ENCODE data around the gene CCDC174. TPM values are rescaled to one million over a fixed set of nuclear protein-coding genes. Genes with fewer than 3 reads are reported as not detected.

Gene CCDC174
- total and polyA plus RNA-seq, 2 donors (not counting 1 experiment from before 2014, with no cell fraction given) = 9.9 to 47.1 TPM

DNA sequence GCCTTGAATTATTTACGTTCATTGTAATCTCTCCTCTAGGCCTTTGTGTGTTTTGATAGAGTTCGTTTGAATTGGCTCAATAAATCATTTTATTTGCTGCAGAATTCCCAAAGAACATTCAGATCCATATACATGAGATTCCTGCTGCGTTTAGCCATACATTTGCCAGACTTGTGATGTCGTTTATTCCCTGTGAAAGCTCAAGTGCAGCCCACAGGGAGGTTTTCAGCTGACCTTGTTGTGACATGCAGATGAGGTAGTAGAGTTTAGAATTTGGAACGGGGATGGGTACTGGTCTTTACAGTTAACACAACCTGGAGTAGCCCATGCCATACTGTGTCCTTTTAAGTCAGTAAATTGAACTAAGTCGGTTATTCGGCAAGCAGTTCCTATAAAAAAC is 23.3 kb downstream of the CCDC174 start, which contains the start of gene C3orf20:
C3orf20 (plus strand) TSS at position 301 of the 400 bp plus-strand sequence. CDS start 7,573 bp downstream, outside the sequence.
- Histone ChIP-seq H3K27me3 (replicated peaks in 1 of 4; ENCODE audit: control extremely low read depth in 1 of 4, control insufficient read depth in 3 of 4, insufficient read depth in 4 of 4, low read length in 3 of 4) (no peaks in the 10 kb centered on the region), H4K20me1 (ENCODE audit: control insufficient read depth, insufficient read depth, low read length, poor library complexity, severe bottlenecking) (no peaks in the 10 kb centered on the region), H3K79me2 (ENCODE audit: control insufficient read depth, insufficient read depth, low read length) (no peaks in the 10 kb centered on the region), H3K4me1 (ENCODE audit: control insufficient read depth in 2 of 2, insufficient read depth in 2 of 2, low read length in 2 of 2) (no peaks in the 10 kb centered on the region), H3K4me2 (replicated peaks; ENCODE audit: low read depth, low read length, poor library complexity, severe bottlenecking) (no peak within 1 kb of the TSS), H3K36me3 (replicated peaks in 1 of 2; ENCODE audit: control extremely low read depth in 1 of 2, control insufficient read depth in 1 of 2, extremely low read depth in 1 of 2, insufficient read depth in 2 of 2, low read length in 1 of 2) (peaks cover 1 to 32% of the 10 kb centered on the region in 2 experiments), H3K9me3 (ENCODE audit: control extremely low read depth in 1 of 3, control insufficient read depth in 2 of 3, insufficient read depth in 1 of 3, low read length in 2 of 3) (peaks cover 0 to under 1% (median 0%) of the 10 kb centered on the region in 3 donors), H2AFZ (ENCODE audit: insufficient read depth, low read depth, low read length, poor library complexity, severe bottlenecking) (no peak within 1 kb of the TSS), H3K27ac (ENCODE audit: low read length in 2 of 2) (no peak within 1 kb of the TSS), H3K9ac (ENCODE audit: low read length) (no peak within 1 kb of the TSS), H3K4me3 (ENCODE audit: control extremely low read depth in 1 of 5, extremely low read depth in 1 of 5, insufficient read depth in 1 of 5, low read depth in 2 of 5, low read length in 4 of 5) (no peak within 1 kb of the TSS)
- 100% methylated on average over 3 of the region's 7 CpGs for WGBS (ENCODE audit: insufficient coverage)
- CTCF ChIA-PET = interaction anchor here (0.6 to 6.0 kb wide), 3 partner anchors 21 to 245 kb away, joined by 3 to 35 read pairs (median 5); no protein-coding TSS in a partner anchor
- Mint-ChIP-seq H3K27me3 (no peaks in the 10 kb centered on the region), H3K27ac (no peak within 1 kb of the TSS), H3K9me3 (ENCODE audit: insufficient read depth) (no peaks in the 10 kb centered on the region), H3K4me3 (no peak within 1 kb of the TSS), H3K4me1 (no peaks in the 10 kb centered on the region)
- TF ChIP-seq CTCF (IDR thresholded peaks at IDR 0.05) (no peak), EZH2 (IDR thresholded peaks at IDR 0.05; ENCODE audit: borderline replicate concordance, insufficient read depth, low read depth, low read length, poor library complexity, severe bottlenecking) (no peak)
- POLR2A ChIA-PET = no interaction called here
- DNase-seq (no peak), ATAC-seq (ENCODE audit: low read depth) (no peak)
- intact Hi-C loops (cut with micrococcal nuclease) = no loop called here

DNA sequence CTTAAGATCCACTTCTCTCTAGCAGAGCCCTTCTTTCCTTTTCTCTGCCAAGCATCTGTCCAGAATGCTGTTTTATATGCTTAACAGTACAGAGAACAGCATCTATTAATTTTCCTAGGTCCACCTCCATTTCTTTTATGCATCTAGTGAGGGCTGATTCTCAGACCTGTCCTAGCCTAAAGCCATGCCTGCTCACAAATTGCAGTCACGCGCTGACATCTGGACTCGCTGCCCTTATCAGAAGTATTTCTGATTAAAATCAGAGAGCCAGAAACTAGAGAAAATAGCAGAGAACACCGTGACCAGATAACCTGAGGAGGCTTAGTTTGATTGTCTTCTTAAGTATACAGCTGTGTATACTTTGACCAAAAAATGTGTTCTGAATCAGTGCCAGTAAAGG is 25.3 kb downstream of the CCDC174 start:
- H3K27me3 Mint-ChIP-seq = no peaks in the 10 kb centered on the region
- Histone ChIP-seq H3K27me3 (replicated peaks in 1 of 4; ENCODE audit: control extremely low read depth in 1 of 4, control insufficient read depth in 3 of 4, insufficient read depth in 4 of 4, low read length in 3 of 4) (no peaks in the 10 kb centered on the region), H4K20me1 (ENCODE audit: control insufficient read depth, insufficient read depth, low read length, poor library complexity, severe bottlenecking) (no peaks in the 10 kb centered on the region), H2AFZ (ENCODE audit: insufficient read depth, low read depth, low read length, poor library complexity, severe bottlenecking) (no peak overlapping the region), H3K79me2 (ENCODE audit: control insufficient read depth, insufficient read depth, low read length) (no peaks in the 10 kb centered on the region), H3K4me1 (ENCODE audit: control insufficient read depth in 2 of 2, insufficient read depth in 2 of 2, low read length in 2 of 2) (no peaks in the 10 kb centered on the region), H3K4me2 (replicated peaks; ENCODE audit: low read depth, low read length, poor library complexity, severe bottlenecking) (no peak overlapping the region), H3K9me3 (ENCODE audit: control extremely low read depth in 1 of 3, control insufficient read depth in 2 of 3, insufficient read depth in 1 of 3, low read length in 2 of 3) (peaks cover 0 to 8% (median 2%) of the 10 kb centered on the region in 3 donors), H3K9ac (ENCODE audit: low read length) (no peak overlapping the region), H3K36me3 (replicated peaks in 1 of 2; ENCODE audit: control extremely low read depth in 1 of 2, control insufficient read depth in 1 of 2, extremely low read depth in 1 of 2, insufficient read depth in 2 of 2, low read length in 1 of 2) (peaks cover 0 to 11% of the 10 kb centered on the region in 2 experiments), H3K27ac (ENCODE audit: low read length in 2 of 2) (no peak overlapping the region), H3K4me3 (ENCODE audit: control extremely low read depth in 1 of 5, extremely low read depth in 1 of 5, insufficient read depth in 1 of 5, low read depth in 2 of 5, low read length in 4 of 5) (no peak overlapping the region)
- H3K9me3 Mint-ChIP-seq (ENCODE audit: insufficient read depth) = peaks cover 4% of the 10 kb centered on the region
- POLR2A ChIA-PET = no interaction called here
- CTCF ChIA-PET = interaction anchor here (0.6 to 6.0 kb wide), 2 partner anchors 243 to 502 kb away, joined by 3 to 35 read pairs; no protein-coding TSS in a partner anchor
- H3K4me1 Mint-ChIP-seq = no peaks in the 10 kb centered on the region
- no peak overlapping the region for H3K4me3 Mint-ChIP-seq
- TF ChIP-seq EZH2 (IDR thresholded peaks at IDR 0.05; ENCODE audit: borderline replicate concordance, insufficient read depth, low read depth, low read length, poor library complexity, severe bottlenecking) = no peak
- no peak for TF ChIP-seq CTCF (IDR thresholded peaks at IDR 0.05)
- intact Hi-C loops (cut with micrococcal nuclease) = no loop called here
- DNase-seq (no peak), ATAC-seq (ENCODE audit: low read depth) (no peak)
- H3K27ac Mint-ChIP-seq = no peak overlapping the region
- WGBS (ENCODE audit: insufficient coverage) = 96% methylated on average over 3 of the region's 4 CpGs

Data from B cell (primary cell).